RPMI7951 (cell line): Measurements from ENCODE around the gene MZB1. TPM values are rescaled to one million over a fixed set of nuclear protein-coding genes. Genes with fewer than 3 reads are reported as not detected.
"Not testable (repeated sequence)": the region's sequence is repeated elsewhere in the genome, so short reads cannot be mapped to it uniquely, and the experiment has no call there.

Experiments
- DNase-seq: peaks from one replicate; pipeline ENCODE4 v3.0.0-alpha.2; 2012; ENCODE audit warnings: low read depth
- total RNA-seq: library from RNA; depleted of rRNA; stranded (reverse); fragments of >200 nt; shearing (Covaris generic); gene quantifications from 2 replicates; pipeline ENCODE4 v1.2.3, GENCODE V29; 2014

The MZB1 gene
- total RNA-seq, 1 experiment from 2014 or later = not detected

- DNase-seq = peak; percentile 62
These were observed 3.2 kb upstream of the MZB1 start for GRCh38 chr5:139392678-139393496.

- DNase-seq = no peak
These were observed 2.6 kb upstream of the MZB1 start for GRCh38 chr5:139392324-139392677.

GRCh38 chr5:139391570-139392323 is 2.0 kb upstream of the MZB1 start:
- DNase-seq = peak; percentile 83

GRCh38 chr5:139390639-139391569 is 1.2 kb upstream of the MZB1 start:
- DNase-seq = no peak

GRCh38 chr5:139388198-139388821 is 1.4 kb downstream of the MZB1 start:
- DNase-seq = no peak

GRCh38 chr5:139387611-139388197 is 2.0 kb downstream of the MZB1 start:
- DNase-seq = no peak

- DNase-seq = not testable (repeated sequence)
These were observed 2.8 kb downstream of the MZB1 start for GRCh38 chr5:139386956-139387355.

- no peak for DNase-seq
These were observed 3.7 kb downstream of the MZB1 start for GRCh38 chr5:139386050-139386438.

GRCh38 chr5:139385061-139386049 is 4.4 kb downstream of the MZB1 start:
- peak; percentile 42 for DNase-seq

GRCh38 chr5:139384591-139385051 is 5.1 kb downstream of the MZB1 start:
- no peak for DNase-seq

- no peak for DNase-seq
These were observed 5.6 kb downstream of the MZB1 start for GRCh38 chr5:139383993-139384590.

- DNase-seq = no peak
These were observed 6.3 kb downstream of the MZB1 start, which contains the start of gene SLC23A1 for GRCh38 chr5:139383275-139383992. Gene SLC23A1, minus strand, starts transcription at chr5:139383297. Its CDS starts 44 bp downstream, at chr5:139383253.

GRCh38 chr5:139382807-139383206 is 6.9 kb downstream of the MZB1 start:
- no peak for DNase-seq

- no peak for DNase-seq
These were observed 7.6 kb downstream of the MZB1 start for GRCh38 chr5:139381837-139382761.

- no peak for DNase-seq
These were observed 9.9 kb downstream of the MZB1 start for GRCh38 chr5:139379626-139380449.

GRCh38 chr5:139378941-139379361 is 10.8 kb downstream of the MZB1 start:
- DNase-seq = no peak
